GM18519 (cell line): ENCODE results near the gene SEMA3B.
"Not testable (repeated sequence)": the region's sequence is repeated elsewhere in the genome, so short reads cannot be mapped to it uniquely, and the experiment has no call there.

Experiments
- ATAC-seq: cut with Tn5 transposase; IDR thresholded peaks from one replicate; pipeline ENCODE4 v1.9.1; 2021; ENCODE audit warnings: mild to moderate bottlenecking, moderate library complexity; ENCODE audit not compliant: unreplicated experiment, low FRiP score

Gene SEMA3B

DNA sequence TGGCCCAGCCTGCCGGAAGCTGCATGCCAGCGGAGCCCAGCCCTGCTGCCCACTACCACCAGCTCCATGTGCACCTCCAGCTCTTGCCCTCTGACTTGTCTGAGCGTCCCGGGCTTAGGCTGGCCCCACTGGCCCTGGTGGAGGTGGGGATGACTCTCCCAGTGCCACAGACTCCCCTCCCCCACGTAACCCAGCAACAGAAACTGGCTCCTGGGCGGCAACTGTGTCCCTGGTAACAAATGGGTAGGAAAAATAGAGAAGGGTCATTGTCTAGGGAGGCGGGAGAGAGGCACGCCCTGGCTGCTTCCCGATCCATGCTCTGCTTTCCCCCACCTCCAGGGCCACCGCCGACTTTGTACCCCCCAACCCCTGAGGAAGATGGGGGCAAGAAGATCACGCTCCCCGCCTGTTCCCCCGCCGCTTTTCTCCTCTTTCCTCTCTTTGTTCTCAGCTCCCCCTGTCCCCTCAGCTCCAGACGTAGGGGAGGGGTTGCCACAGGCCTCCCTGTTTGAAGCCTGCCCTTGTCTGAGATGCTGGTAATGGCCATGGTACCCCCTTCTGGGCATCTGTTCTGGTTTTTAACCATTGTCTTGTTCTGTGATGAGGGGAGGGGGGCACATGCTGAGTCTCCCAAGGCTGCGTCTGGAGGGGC, 10.8 kb upstream of the SEMA3B start:
- no peak for ATAC-seq

DNA sequence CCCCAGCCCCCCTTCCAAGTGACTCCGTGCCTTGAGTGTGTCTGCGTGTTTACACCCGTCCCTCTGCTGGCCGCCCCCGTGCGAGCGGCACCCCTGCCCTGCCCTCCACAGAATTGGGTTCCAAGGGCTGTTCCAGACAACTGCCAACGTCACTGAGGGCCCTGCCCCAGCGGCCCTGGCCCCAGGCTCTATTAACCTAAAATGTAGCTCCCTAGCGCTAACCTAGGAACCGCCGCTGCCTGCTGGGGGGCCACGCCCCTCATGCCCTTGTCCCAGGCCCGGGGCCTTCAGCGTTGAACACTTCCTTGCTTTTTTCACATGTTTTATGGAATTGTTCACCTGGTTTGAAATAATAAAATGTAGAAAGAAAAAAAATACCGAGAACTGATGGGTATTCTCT, 10.0 kb upstream of the SEMA3B start:
- ATAC-seq: no peak

DNA sequence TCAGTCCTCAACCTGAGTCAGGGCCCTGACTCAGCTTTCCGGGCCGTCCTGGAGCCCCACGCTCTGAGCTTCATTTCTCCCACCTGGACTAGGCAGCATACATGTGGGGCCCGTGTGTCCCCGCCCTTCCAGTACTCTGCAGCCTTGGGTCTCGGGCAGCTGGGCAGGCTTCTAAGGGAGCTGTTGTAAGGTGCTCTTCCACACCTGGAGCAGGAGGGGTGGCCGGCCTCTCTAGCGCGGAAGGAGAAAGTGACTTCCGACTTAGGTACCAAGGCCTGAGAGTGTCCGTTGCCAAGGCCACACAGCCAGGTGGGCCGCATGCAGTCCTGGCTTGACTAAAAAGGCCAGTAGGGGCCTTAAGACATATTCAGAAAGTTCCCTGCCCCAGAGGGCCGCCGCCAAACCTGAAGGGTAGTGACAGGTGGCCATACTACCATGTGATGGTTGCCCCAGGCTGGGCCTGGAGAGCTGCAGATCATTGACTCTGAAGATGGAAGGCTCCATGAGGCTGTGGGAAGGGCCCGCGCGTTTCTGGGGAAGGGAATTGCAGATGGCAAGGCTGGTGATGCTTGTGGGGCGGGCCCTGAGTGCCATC, 9.4 kb upstream of the SEMA3B start:
- ATAC-seq: no peak

DNA sequence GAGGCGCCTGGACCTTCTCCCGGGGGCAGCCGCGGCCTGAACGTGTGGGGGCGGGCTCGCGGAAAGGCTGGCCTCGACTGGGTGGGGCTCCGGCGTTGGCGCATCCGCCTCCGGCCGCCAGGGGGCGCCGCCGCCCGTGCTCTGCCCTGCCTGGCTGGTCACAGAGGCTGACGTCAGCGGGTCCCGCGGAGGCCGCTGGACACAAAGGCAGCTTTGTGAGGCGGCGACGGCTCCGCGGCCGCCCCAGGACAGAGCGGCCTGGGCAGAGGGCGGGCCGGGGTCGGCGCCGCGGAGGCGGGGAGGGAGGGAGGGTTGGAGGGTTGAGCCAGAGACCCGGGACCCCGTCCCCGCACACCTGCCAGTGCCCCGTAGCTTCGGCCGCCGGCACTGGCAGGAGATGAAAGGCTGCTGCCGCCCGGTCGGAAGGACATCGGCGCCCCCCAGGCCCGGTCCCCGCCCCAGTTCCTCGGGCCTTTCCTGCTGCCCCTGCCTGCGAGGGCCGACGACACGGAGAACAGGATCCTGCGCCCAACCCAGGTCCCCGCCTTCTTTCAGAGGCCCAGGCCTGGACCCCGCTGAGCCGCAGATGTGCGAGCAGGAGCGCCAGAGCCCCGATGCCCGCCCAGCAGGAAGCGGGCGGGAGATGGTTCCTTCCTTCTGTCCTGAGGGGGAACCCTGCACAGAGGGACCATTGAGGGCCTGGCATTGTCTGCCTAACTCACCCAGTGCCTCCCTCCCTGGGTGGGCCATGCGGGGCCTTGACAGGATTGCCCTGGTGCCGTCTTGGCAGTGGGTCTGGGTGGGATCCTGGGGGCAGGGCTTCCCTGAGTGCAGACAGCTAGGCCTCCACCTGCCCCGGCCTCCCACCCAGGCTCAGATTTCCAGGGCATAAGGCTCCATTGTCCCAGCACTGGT, 8.7 kb upstream of the SEMA3B start:
- ATAC-seq: peak; percentile 64

DNA sequence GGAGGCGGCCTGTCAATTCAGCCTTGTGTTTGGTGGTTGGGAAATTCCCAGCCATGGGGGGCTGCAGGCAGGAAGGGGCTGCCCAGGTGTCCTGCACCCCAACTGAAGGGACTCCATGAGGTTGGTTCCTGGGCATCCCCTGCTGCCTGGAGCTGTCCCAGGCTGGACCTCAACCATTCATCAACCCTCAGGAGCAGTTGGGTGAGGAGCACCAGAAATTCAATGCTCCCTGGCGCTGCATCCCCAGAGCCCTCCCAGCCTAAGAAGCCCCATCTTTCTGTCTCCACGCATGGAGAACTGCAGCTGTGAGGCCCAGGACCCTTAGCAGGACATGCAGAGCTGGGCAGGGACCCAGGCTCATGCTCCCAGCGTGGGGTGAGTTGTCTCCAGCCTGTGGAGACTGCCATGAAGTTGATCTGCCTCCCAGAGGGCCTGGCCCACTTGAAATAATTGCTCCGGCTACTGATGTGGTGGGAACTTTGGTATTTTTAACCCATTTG, 8.0 kb upstream of the SEMA3B start:
- no peak for ATAC-seq

DNA sequence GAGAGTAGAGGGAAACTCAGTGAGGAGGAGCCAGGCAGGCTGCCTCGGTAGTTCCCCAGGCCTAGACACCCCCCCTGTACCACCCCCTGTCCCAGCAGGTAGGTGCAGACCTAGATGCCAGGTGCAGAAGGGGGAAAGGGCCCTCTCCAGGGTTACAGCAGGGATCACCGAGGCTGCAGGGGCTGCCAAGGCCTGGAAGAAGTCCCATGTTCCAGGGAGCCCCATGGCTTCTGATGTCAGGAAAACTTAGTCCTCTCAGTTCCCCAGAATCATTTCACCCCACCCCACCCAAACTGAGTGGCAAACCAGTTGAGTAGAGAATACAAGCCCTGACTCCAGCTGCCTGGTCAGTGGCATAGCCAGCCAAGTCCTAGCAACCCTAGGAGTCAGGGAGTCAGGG, 7.4 kb upstream of the SEMA3B start:
- no peak for ATAC-seq

DNA sequence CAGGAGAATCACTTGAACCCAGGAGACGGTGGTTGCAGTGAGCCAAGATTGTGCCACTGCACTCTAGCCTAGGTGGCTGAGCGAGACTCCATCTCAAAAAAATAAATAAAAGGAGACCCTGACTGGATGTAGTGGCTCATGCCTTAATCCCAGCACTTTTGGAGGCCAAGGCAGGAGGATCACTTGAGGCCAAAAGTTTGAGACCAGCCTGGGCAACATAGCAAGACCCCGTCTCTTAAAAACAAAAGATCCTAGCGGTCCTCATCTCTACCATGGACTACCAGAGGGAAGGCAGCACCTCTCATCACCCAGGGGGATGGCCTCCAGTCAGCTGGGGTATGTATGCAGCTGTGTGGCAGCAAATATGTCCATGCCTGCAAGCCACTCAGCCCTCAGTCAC, 6.7 kb upstream of the SEMA3B start:
- not testable (repeated sequence) for ATAC-seq

DNA sequence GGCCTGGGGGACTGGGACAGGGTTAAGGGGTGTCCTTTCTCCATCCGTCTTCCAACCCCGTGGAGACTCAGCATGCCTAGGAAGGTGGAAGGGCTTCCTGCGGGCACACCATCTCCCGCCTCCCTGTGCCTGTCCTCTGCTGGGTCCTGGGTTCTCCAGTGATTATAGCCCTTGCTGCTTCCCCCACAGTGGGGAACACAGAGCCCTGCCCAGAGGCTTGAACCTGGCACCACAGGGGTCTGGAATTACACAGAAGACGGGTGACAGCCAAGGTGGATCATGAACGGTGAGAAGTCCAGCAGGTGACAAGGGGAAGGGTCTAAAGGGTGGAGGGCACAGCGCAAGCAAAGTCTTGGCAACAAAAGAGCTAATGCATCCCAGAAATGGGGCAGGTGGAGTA, 6.2 kb upstream of the SEMA3B start:
- no peak for ATAC-seq

DNA sequence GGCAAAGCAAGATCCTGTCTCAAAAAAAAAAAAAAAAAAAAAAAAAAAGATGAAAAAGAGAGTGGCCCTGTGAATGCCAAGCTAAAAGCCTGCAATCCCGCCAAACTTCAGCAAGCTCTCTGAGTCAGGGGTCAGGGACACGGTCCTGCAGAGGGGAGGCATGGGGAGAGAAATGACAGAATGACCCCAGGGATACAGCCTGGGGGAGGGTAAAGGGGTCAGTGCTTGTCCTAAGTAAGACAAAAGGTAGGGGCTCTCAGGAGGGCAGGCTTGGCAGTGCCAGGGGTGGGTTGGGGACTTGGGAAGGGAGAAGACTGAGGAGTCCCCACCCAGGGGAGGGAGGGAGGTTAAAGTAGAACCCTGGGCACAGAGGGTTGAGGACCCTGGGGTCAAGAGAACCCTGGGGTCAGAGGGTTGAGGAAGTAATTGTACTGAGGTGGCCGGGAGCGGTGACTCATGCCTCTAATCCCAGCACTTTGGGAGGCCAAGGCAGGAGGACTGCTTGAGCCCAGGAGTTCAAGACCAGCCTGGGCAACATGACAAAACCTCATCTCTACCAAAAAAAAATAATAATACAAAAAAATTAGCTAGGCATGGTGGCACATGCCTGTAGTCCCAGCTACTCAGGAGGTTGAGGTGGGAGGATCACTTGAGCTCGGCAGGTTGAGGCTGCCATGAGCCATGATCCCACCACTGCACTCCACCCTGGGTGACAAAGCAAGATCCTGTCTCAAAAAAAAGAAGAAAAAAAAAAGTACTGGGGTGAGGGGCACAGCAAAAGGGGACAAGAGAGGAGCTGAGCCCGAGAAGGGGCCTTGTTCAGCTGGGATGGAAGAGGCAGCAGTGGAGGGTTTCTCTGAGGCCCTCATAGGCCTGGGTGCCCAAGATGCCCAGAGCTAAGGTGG, 5.2 kb upstream of the SEMA3B start:
- no peak for ATAC-seq

DNA sequence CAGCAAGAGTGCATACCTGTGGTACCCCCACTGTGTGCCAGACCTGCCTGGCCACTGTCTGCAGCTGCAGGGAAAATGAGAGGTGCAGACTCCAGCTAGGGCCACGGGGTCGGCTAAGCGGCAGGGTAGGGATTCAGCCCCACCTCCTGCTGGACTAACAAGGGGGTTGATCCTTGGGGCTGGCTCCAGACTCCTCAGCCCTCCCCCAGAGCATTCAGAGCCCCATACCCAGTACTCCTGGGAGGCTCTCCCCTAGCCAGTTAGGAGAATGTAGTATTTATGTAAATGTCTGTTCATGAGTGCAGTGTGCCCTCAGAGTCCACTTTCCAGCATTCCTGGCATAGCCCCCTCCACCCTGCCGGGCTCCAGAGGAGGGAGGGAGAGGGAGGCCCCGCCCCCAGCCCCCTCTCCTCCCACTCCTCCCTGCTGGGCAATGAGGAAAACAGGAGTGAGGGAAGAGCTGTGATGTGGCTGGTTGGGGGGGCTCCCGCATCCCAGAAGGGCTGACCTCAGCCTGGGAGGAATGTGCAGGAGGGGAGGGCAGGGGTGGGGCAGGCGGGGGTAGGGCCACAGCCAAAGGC, 4.5 kb upstream of the SEMA3B start:
- ATAC-seq: no peak

DNA sequence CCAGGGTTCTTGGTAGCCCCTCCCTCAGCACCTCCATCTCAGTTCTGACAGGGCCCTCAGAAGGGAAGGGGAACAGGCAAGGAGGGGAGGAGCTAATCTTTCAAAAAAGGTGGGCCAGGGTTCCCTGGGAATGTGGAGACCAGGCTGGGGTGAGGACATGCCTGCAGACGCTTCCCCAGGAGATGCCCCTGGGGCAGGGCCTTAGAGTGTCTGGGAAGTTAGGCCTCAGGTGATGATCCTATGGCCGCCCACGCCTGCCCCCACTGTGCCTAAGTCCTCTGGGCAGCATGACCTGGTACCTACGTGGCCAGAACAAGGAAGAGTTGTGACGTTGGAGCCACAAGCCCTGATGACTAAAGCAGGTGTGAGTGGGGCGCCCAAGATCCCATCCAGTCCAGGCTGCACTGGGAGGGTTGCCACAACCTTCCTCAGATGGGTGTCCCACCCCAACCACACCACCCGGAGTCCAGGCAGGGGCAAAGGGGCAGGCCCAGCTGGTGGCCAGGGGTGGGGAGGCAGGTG, 3.9 kb upstream of the SEMA3B start:
- ATAC-seq: no peak

DNA sequence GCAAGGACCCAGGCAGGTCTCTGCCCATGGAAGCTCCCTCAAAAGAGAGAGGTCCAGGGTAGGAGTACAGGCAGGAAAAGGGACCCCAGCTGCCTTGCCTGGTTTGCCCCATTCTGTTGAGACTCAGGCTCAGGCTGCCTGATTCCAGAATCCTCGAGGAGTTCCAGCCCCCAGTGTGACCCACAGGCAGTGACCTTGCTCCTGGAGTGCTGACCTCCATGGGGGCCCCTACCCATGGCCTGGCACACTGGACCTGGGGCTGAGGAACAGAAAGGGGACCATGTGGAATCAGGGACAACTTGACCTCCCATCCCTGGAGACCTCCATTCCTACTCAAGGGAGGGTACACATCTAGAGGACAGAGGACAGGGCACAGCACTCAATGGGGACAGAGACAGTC, 3.4 kb upstream of the SEMA3B start:
- no peak for ATAC-seq

DNA sequence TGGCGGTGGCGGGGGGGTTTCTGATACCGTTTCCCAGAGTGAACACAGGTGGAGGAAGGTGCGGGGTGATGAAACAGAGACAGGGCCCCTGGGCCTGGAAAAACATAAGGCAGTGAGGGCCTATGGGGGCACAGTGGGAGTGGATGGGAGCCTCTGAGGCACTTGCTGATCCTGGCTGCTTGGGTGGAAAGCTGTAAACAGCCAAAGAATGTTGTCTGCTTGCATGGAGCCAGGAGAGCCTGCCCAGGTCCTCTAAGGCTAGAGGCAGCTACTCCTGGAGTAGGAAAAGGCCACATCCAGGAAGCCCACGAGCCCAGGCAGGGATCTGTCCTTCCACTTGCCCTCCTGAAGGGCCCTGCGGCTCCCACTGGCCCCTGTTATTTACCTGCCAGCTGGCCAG, 2.9 kb upstream of the SEMA3B start:
- ATAC-seq: no peak

DNA sequence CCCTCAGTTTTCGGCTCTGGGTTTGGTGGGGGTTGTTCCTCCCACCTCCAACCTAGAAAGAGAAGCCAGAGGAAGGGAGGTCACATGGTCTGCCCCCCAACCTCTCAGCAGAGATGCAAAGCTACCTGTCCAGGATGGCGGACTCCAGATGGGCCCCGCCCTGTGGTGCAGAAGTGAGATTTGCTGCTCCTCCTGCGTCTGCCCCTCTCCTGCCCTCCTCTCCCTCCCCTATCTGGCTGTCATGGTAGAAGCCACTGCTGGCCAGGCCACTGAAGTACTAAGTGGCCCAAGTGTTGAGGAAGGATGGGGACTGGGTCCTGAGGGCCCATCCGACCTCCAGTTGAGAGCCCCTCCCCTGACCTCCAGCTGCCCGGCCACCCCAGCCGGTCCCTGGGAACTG, 2.1 kb upstream of the SEMA3B start:
- no peak for ATAC-seq

DNA sequence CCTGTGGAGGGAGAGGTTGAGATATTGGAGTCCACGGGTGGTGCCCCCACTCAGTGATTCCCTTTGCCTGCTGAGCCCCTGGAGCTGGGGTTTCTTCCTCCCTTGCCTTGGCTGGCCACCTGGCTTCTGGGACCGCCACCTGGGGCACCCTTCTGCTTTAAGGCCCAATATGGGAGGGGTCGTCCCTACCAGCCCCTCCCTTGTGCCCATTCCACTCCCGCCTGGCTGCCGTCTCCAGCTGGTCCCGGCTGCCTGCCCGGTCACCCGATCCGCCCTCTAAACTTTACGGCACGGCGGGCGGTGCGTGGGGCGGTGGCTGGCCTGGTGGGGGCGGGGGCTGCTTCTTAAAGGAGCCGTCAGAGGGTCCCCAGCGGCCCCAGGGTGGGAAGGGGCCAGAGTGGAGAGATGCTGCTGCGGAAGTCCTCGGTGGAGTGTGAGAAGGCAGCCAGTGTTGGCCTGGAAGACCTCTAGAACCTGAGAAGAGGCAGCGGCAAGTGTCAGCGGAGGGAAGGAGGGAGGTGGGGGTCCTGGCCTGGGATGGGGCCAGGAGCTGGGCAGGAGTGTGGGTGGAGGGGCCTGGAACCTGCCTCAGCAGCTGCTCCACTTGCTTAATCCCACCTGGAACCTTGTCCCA, 1.6 kb upstream of the SEMA3B start:
- ATAC-seq: no peak

DNA sequence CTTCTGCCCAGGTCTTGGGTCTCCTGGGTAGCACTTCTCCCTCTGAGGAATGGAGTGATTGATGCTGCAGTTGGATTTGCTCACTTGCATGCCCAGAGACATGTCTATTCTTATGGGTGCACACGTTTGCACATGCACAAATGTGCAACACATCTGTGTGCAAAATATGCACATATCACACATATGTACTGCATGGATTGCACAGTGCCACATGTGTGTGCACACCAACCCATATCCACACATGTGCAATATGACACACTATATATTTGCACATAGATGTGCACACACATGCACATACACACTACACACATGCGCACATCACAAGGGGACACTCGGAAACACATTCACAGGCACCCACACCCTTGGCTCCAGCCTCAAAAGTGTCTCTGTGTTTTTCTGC, 671 bp upstream of the SEMA3B start:
- ATAC-seq: no peak

DNA sequence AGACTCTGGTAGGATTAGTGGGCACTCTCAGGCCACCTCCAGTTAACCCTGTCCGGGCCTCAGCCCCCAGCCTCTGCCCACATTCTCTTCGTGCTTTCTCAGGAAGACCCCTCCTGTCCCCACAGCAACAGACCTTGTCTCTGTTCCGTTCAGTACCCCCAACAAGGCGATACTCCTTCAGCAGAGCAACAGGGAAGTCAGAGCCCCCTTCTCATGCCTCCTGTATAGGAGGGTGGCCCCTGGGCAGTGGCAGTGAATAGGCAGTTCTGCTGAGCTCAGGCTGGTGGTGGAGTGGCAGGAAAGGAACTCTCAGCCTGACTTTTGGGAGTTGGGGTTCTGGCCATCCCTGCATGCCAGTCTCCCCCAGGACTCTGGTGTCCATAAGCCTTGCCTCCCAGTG, 513 bp downstream of the SEMA3B start:
- no peak for ATAC-seq

DNA sequence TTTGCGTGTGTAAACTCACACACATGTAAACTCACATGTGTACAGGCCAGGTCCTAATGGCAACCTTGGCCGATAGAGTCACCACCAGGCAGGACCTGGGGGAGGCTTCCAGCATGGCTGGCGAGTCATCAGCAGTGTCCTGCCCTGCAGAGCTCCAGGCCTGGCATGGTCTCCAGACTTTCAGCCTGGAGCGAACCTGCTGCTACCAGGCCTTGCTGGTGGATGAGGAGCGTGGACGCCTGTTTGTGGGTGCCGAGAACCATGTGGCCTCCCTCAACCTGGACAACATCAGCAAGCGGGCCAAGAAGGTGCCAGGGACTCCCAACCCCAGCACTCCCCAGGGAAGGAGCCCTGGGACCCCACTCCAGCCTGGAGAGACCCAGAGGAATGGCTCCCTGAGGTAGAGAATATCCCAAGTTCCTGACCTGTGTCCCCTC, 1.0 kb downstream of the SEMA3B start:
- ATAC-seq: no peak

DNA sequence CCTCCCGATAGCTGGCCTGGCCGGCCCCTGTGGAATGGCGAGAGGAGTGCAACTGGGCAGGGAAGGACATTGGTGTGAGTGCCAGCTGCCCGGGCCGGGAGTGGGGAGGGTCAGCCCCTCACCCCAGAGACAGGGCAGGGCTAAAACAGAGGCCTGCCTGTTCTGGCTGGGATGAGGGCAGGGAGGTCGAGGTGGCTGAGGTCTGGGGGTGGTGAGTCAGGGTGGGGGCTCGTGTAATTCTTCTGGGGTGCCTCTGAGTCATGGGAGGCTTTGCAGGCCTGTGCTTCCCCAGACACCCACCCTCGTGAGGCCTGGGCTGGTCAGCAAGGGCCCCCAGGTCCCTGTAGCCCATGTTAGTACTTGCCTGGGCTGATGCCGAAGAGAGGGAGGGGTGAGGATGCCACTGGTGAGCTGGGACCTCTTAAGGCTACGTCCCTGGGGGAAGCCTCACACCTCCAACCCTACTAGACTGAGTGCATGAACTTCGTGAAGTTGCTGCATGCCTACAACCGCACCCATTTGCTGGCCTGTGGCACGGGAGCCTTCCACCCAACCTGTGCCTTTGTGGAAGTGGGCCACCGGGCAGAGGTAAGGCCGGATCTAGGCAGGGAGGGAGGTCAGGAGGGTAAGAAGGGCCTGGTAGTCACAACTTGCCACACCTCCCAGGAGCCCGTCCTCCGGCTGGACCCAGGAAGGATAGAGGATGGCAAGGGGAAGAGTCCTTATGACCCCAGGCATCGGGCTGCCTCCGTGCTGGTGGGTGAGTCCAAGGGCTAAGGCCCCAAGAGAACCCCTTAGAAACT, 1.7 kb downstream of the SEMA3B start:
- no peak for ATAC-seq
